Ovary (tissue), 9 donors: ENCODE data around the gene CHCHD6. TPM values are rescaled to one million over a fixed set of nuclear protein-coding genes. Genes with fewer than 3 reads are reported as not detected.
"Not testable (repeated sequence)": the region's sequence is repeated elsewhere in the genome, so short reads cannot be mapped to it uniquely, and the experiment has no call there.

Source experiments
- DNase-seq, 5 donors: peaks; one replicate each; pipeline ENCODE4 v3.0.0-alpha.2; 2019 to 2020
- H3K27ac ChIP-seq, 2 donors: fragments of 200-600 bp; one replicate each; pipeline versions ENCODE4 v1.5.1 to v1.8.0; 2019 to 2022
- H3K27me3 ChIP-seq: fragments of 200-600 bp; one replicate; pipeline ENCODE4 v1.8.0; 2022
- H3K36me3 ChIP-seq: fragments of 200-600 bp; sonication (generic); one replicate; pipeline ENCODE4 v1.5.1; 2019
- H3K4me1 ChIP-seq: one replicate; pipeline ENCODE4 v1.8.1; 2013; ENCODE audit warnings: mild to moderate bottlenecking, moderate library complexity; ENCODE audit not compliant: insufficient read depth
- H3K4me3 ChIP-seq: fragments of 200-600 bp; sonication (generic); one replicate; pipeline ENCODE4 v1.5.1; 2017
- H3K9me3 ChIP-seq, 2 donors: fragments of 200-600 bp in 1 of 2; sonication (generic) in 1 of 2; one replicate each; pipeline versions ENCODE4 v1.5.1 to v1.8.1; 2013 to 2019; ENCODE audit warnings: mild to moderate bottlenecking in 1 of 2, moderate library complexity in 1 of 2
- EP300 ChIP-seq: sonication (generic); formaldehyde crosslinking; IDR thresholded peaks from one replicate; pipeline ENCODE4 v1.6.1; 2017; ENCODE audit warnings: antibody characterized with exemption
- POLR2A ChIP-seq: fragments of 450-650 bp; IDR thresholded peaks from one replicate; pipeline ENCODE4 v1.6.1; 2017; ENCODE audit warnings: antibody characterized with exemption, mild to moderate bottlenecking, moderate library complexity
- WGBS, 3 donors: extraction: QIAGEN DNeasy Blood & Tissue Kit in 1 of 3; methylation state at CpG; one replicate each; pipeline versions ENCODE4 v1.1.5 to v1.1.7; 2013 to 2017; 5-methylcytosine and 5-hydroxymethylcytosine counted together
- intact Hi-C, 4 donors: fragments of 100-400 bp; cut with DNase I; formaldehyde crosslinking; loops; one replicate each; pipeline versions ENCODE4 v1.11.0 to v1.15.1; 2022 to 2023
- polyA plus RNA-seq, 2 donors: library from polyadenylated mRNA; stranded (reverse); fragments of 200-250 nt in 1 of 2; fragments of 350-450 nt in 1 of 2; fragmentation: Illumina TruSeq in 1 of 2; extraction: RNeasy Lipid Tissue Mini Kit (QIAGEN cat#74804) in 1 of 2; gene quantifications; one replicate each; pipeline ENCODE4 v1.2.3, GENCODE V29; 2013 to 2014
- total RNA-seq, 7 donors: library from RNA; depleted of rRNA in 2 of 7; stranded (reverse); fragments of >200 nt in 2 of 7; fragmentation: NEBNext Ultra II Directional in 3 of 7; extraction: Animal tissue kit (Norgen Biotek cat#: 25700) in 3 of 7; gene quantifications; one replicate each; pipeline versions ENCODE4 v1.1.0 to v1.2.4, GENCODE V29; 2016 to 2023
- TF ChIP-seq, protein P1 (sequence below), 3 donors: fragments of 450-650 bp in 2 of 3; fragments of 200-600 bp in 1 of 3; IDR thresholded peaks; one replicate each; pipeline versions ENCODE4 v1.5.1 to v1.8.0; 2016 to 2022; ENCODE audit warnings: antibody characterized with exemption in 3 of 3, mild to moderate bottlenecking in 1 of 3
- donor health status: DM: no; HTN: no; CAD: no; lungs with moderate emphysema.
- donor health status: DM: no; HTN: no; CAD: no.
- donor health status: Bipolar disorder and iron deficiency.
- donor health status: DM: yes; HTN: yes; CAD: no.
- donor health status: DM: no; HTN: no; CAD: no.
- donor health status: DM: yes; HTN: yes; CAD: no.

The CHCHD6 gene
- total and polyA plus RNA-seq, 9 donors: 8.5 to 24.6 (median 19.5) TPM

DNA sequence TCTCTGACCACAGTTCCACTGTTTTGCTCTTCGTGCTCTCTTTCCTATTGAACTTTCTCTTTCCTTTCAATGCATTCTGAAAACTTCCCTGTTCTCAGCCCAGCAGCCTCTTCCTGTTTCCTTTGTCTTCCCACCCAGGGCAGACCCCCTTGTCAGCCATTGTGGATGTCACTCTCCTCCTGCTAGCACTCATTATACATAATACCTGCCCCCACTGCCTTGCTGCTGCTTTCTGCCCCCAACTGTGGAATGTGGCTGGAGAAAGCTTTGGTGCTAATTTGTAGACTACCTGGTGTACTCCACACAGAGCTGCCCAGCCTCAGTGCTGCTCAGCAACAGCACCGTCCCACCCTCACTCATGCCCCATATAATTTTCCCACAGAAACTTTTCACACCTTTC, 80.2 kb downstream of the CHCHD6 start:
- TF ChIP-seq POLR2A (no peak), EP300 (no peak)
- TF ChIP-seq, protein P1, sequence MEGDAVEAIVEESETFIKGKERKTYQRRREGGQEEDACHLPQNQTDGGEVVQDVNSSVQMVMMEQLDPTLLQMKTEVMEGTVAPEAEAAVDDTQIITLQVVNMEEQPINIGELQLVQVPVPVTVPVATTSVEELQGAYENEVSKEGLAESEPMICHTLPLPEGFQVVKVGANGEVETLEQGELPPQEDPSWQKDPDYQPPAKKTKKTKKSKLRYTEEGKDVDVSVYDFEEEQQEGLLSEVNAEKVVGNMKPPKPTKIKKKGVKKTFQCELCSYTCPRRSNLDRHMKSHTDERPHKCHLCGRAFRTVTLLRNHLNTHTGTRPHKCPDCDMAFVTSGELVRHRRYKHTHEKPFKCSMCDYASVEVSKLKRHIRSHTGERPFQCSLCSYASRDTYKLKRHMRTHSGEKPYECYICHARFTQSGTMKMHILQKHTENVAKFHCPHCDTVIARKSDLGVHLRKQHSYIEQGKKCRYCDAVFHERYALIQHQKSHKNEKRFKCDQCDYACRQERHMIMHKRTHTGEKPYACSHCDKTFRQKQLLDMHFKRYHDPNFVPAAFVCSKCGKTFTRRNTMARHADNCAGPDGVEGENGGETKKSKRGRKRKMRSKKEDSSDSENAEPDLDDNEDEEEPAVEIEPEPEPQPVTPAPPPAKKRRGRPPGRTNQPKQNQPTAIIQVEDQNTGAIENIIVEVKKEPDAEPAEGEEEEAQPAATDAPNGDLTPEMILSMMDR (IDR thresholded peaks at IDR 0.05): no peak
- H3K36me3 ChIP-seq: no peaks in the 10 kb centered on the region
- intact Hi-C loops: no loop called here
- DNase-seq: no peak
- WGBS, 3 donors: 78 to 82% (median 78%) methylated on average over 2 of the region's 2 CpGs
- H3K4me3 ChIP-seq: no peak overlapping the region
- H3K27me3 ChIP-seq: no peaks in the 10 kb centered on the region
- no peak overlapping the region for H3K27ac ChIP-seq
- H3K9me3 ChIP-seq: no peaks in the 10 kb centered on the region
- H3K4me1 ChIP-seq: peaks cover 2% of the 10 kb centered on the region

DNA sequence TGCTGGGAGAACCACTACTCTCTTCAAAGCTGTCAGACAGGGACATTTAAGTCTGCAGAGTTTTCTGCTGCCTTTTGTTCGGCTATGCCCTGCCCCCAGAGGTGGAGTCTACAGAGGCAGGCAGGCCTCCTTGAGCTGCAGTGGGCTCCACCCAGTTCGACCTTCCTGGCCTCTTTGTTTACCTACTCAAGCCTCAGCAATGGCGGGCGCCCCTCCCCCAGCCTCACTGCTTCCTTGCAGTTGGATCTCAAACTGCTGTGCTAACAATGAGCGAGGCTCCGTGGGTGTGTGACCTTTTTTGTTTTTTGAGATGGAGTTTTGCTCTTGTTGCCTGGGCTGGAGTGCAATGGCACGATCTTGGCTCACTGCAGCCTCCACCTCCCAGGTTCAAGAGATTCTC, 87.3 kb downstream of the CHCHD6 start:
- H3K36me3 ChIP-seq, H3K4me1 ChIP-seq, H3K4me3 ChIP-seq, intact Hi-C loops, DNase-seq, H3K9me3 ChIP-seq, H3K27me3 ChIP-seq, H3K27ac ChIP-seq: not testable (repeated sequence)
- WGBS, 3 donors: 87 to 90% (median 88%) methylated on average over 7 of the region's 7 CpGs

DNA sequence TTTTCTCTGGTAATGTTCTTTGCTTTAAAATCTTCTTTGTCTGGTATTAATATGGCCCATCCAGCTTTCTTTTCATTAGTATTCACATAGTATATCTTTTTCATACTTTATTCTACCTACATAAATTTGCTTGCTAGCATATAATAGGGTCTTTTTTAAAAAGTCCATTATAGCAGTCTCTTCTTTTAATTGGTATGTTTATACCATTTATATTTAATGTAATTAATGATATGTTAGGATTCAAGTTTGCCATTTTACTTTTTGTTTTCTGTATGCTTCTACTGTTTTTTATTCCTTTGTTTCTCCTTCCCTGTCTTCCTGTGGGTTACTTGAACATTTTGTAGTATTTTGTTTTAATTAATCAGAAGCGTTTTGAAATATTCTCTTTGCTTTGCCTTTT, 89.0 kb downstream of the CHCHD6 start:
- Histone ChIP-seq H3K9me3 (no peaks in the 10 kb centered on the region), H3K36me3 (no peaks in the 10 kb centered on the region), H3K4me1 (no peaks in the 10 kb centered on the region), H3K27ac (no peak overlapping the region), H3K4me3 (no peak overlapping the region), H3K27me3 (no peaks in the 10 kb centered on the region)
- intact Hi-C loops: no loop called here
- DNase-seq: no peak
- TF ChIP-seq EP300: no peak
- TF ChIP-seq, protein P1 (IDR thresholded peaks at IDR 0.05): no peak
- no peak for TF ChIP-seq POLR2A
- WGBS, 3 donors: 98 to 100% (median 100%) methylated on average over 1 of the region's 1 CpG

DNA sequence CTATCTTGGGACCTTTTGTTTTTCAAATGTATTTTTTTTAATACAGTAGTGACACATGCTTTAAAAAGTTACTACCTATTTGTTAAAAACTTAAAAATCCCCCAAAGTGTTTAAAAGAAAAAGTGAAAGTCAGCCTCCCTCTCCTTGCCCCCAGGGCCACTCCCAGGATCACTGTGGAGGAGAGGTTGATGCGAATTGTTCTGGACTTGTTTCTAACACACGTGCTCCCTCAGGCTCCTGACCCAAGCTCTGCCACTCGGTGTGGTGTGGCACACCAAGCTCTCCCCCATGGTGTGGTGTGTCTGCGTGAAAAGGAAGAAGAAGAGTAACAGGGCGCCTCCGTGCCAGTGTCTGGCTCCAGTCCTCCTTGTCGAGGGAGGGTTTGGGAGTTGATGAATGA, 93.5 kb downstream of the CHCHD6 start:
- WGBS, 3 donors: 77 to 87% (median 87%) methylated on average over 7 of the region's 7 CpGs
- intact Hi-C loops: no loop called here
- Histone ChIP-seq H3K9me3 (no peaks in the 10 kb centered on the region), H3K4me1 (no peaks in the 10 kb centered on the region), H3K36me3 (no peaks in the 10 kb centered on the region), H3K4me3 (no peak overlapping the region), H3K27ac (no peak overlapping the region), H3K27me3 (no peaks in the 10 kb centered on the region)
- TF ChIP-seq POLR2A (no peak), EP300 (no peak)
- TF ChIP-seq, protein P1 (IDR thresholded peaks at IDR 0.05): no peak
- DNase-seq: no peak

DNA sequence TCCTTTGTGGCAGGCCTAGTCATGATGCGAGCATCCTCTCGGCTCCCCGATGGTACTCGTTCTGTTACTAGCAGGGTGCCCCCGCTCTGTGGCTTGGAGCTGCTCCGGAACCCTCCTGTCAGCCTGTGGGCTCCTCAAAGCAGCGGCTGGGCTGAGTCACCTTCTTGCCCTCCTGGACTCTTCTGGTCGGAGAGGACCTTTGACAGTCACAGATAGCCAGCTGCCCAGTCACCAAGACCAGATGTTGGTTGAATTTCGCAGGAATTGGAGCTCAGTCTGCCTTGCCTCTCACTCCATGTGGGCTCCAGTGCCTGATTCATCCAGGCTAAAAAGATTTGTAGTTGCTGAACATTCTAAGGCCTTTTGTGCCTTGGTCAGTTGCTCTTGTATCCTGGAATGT, 94.5 kb downstream of the CHCHD6 start:
- no peak for DNase-seq
- intact Hi-C loops: no loop called here
- H3K4me1 ChIP-seq: no peaks in the 10 kb centered on the region
- H3K9me3 ChIP-seq: no peaks in the 10 kb centered on the region
- WGBS, 3 donors: 95 to 96% (median 96%) methylated on average over 9 of the region's 9 CpGs
- no peak overlapping the region for H3K4me3 ChIP-seq
- no peak for TF ChIP-seq EP300
- TF ChIP-seq, protein P1 (IDR thresholded peaks at IDR 0.05): no peak
- no peak for TF ChIP-seq POLR2A
- no peaks in the 10 kb centered on the region for H3K27me3 ChIP-seq
- no peaks in the 10 kb centered on the region for H3K36me3 ChIP-seq
- H3K27ac ChIP-seq: no peak overlapping the region
